Body of pancreas (tissue), 4 donors: ENCODE results near the gene ARHGEF17. TPM values are rescaled to one million over a fixed set of nuclear protein-coding genes. Genes with fewer than 3 reads are reported as not detected.

Source experiments
- ATAC-seq: fragments of 150-250 bp; one replicate; pipeline ENCODE4 v1.9.1; 2016
- DNase-seq, 4 donors: peaks; one replicate each; pipeline ENCODE4 v3.0.0-alpha.2; 2019
- H3K27ac ChIP-seq, 4 donors: fragments of 200-600 bp; sonication (generic); 1 replicate in 3 of 4; 2 replicates in 1 of 4; pipeline versions ENCODE4 v1.5.1 to v1.6.1; 2016 to 2019; ENCODE audit warnings: mild to moderate bottlenecking in 1 of 4, mixed read lengths in 1 of 4, moderate library complexity in 1 of 4
- H3K27me3 ChIP-seq, 2 donors: fragments of 200-600 bp; sonication (generic); one replicate each; pipeline ENCODE4 v1.6.0; 2016; ENCODE audit warnings: mild to moderate bottlenecking in 1 of 2
- H3K36me3 ChIP-seq, 2 donors: fragments of 200-600 bp; sonication (generic); replicated peaks in 1 of 2; 2 replicates each; pipeline ENCODE4 v1.5.1; 2016; ENCODE audit warnings: low read depth in 2 of 2; ENCODE audit not compliant: insufficient read depth in 1 of 2
- H3K4me1 ChIP-seq: fragments of 200-600 bp; sonication (generic); one replicate; pipeline ENCODE4 v1.6.0; 2016
- H3K4me3 ChIP-seq, 2 donors: fragments of 200-600 bp; sonication (generic); 1 replicate in 1 of 2; 2 replicates in 1 of 2; pipeline ENCODE4 v1.5.1; 2016 to 2019
- H3K9me3 ChIP-seq, 3 donors: fragments of 200-600 bp; sonication (generic); 1 replicate in 2 of 3; 2 replicates in 1 of 3; pipeline ENCODE4 v1.5.1; 2016
- POLR2A ChIP-seq, 3 donors: fragments of 450-650 bp; IDR thresholded peaks; one replicate each; pipeline ENCODE4 v1.6.1; 2016; ENCODE audit warnings: antibody characterized with exemption in 3 of 3, mild to moderate bottlenecking in 2 of 3
- WGBS, 2 donors: methylation state at CpG; one replicate each; pipeline ENCODE4 v1.1.5; 2017; 5-methylcytosine and 5-hydroxymethylcytosine counted together
- intact Hi-C: fragments of 100-400 bp; cut with DNase I; formaldehyde crosslinking; loops from one replicate; pipeline ENCODE4 v1.15.1; 2023
- total RNA-seq, 2 donors: library from RNA; depleted of rRNA; stranded (reverse); fragments of >200 nt; gene quantifications; one replicate each; pipeline ENCODE4 v1.1.0, GENCODE V29; 2016
- TF ChIP-seq, protein P1 (sequence below), 7 experiments: fragments of 450-650 bp in 4 of 7; fragments of 200-600 bp in 3 of 7; sonication (generic) in 3 of 7; IDR thresholded peaks; one replicate each; pipeline ENCODE4 v1.5.1; 2016 to 2019; ENCODE audit warnings: antibody characterized with exemption in 7 of 7

The ARHGEF17 gene
- total RNA-seq, 2 donors from 2014 or later = 19.2 to 28.0 TPM

DNA sequence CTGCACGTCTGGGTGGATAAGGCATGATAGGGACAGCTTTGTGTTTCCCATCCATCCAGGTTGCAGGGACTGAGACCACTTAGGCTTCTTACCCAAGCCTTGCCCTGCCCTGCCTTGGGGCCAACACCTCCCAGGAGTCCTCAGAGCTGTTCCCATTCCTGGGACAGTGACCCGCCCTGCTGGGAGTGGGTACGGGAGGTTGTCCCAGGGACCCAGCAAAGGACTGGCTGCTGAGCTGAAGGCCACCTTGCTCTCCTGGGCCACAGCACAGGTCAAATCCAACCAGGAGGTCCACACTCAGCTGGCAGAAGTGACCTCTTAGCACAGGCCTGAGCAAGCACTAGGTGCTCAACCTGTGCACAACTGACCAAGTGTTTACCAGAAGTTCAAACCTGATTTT is 16.9 kb upstream of the ARHGEF17 start:
- 75 to 80% methylated on average over 1 to 3 of the region's 3 CpGs for WGBS, 2 donors
- Histone ChIP-seq H3K27ac (no peak overlapping the region), H3K4me3 (no peak overlapping the region), H3K27me3 (no peaks in the 10 kb centered on the region), H3K4me1 (peaks cover 7% of the 10 kb centered on the region), H3K36me3 (no peaks in the 10 kb centered on the region), H3K9me3 (no peaks in the 10 kb centered on the region)
- no peak for TF ChIP-seq POLR2A (IDR thresholded peaks at IDR 0.05)
- TF ChIP-seq, protein P1, sequence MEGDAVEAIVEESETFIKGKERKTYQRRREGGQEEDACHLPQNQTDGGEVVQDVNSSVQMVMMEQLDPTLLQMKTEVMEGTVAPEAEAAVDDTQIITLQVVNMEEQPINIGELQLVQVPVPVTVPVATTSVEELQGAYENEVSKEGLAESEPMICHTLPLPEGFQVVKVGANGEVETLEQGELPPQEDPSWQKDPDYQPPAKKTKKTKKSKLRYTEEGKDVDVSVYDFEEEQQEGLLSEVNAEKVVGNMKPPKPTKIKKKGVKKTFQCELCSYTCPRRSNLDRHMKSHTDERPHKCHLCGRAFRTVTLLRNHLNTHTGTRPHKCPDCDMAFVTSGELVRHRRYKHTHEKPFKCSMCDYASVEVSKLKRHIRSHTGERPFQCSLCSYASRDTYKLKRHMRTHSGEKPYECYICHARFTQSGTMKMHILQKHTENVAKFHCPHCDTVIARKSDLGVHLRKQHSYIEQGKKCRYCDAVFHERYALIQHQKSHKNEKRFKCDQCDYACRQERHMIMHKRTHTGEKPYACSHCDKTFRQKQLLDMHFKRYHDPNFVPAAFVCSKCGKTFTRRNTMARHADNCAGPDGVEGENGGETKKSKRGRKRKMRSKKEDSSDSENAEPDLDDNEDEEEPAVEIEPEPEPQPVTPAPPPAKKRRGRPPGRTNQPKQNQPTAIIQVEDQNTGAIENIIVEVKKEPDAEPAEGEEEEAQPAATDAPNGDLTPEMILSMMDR (IDR thresholded peaks at IDR 0.05) = no peak
- no peak for DNase-seq
- ATAC-seq = no peak
- intact Hi-C loops = loop anchor here (10.0 kb wide), 1 partner anchor 104 kb away; no protein-coding TSS in a partner anchor

DNA sequence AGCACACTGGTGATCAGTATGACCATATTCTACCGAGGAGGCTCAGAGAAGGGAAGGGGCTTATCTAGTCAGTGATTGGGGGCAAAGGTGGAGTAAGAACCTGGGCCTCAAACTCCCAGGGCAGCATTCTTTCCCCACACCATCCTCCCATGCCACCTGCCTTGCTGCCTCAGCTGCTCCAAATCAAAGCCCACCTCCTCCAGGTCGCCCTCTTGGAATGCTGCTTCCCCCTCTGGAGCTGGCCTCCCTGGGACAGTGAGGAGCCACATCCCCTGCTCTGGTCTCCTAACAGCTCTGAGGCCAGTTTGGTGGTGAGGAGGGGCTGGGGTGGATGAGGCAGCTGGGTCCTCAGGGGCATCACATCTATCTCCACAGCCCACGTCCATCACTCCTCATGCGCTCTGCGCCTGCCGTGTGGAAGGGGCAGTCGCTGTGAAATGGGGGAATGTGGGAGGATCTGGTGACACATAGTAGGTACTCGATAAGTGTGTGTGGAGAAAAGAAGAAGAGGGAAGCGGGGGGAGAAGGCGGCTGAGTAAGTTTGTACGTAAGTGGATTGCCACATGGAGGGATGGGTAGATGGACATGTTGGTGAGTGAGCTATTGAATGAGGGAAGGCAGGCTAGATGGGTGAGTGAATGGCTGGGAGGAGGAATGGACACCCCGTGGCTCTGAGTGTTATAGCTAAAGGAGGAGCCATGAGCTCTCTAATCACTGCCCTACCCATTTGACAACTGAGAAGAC is 16.1 kb upstream of the ARHGEF17 start:
- 64 to 66% methylated on average over 12 of the region's 12 CpGs for WGBS, 2 donors

DNA sequence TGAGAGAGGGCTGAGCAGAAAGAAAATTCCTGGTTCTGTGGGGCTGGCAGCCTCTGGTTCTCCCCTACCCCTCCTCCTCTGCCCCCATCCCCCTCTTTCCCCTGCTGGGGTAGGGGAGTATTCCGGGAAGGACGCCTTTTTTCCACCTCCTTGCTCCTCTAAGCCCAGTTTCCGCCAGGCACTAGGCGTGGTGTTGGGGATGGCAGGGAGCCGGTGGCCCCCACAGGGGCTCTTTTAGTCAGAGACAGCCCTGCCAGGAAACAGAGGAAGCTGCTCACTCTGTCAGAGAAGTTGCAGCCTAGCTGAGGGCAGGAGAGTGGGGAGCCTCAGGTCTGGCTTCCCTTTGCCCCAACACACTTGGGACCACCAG is 15.6 kb upstream of the ARHGEF17 start:
- TF ChIP-seq POLR2A (IDR thresholded peaks at IDR 0.05) = no peak
- TF ChIP-seq, protein P1 (IDR thresholded peaks at IDR 0.05) = no peak
- Histone ChIP-seq H3K9me3 (no peaks in the 10 kb centered on the region), H3K4me1 (peaks cover 7% of the 10 kb centered on the region), H3K27ac (no peak overlapping the region), H3K27me3 (no peaks in the 10 kb centered on the region), H3K36me3 (no peaks in the 10 kb centered on the region), H3K4me3 (no peak overlapping the region)
- ATAC-seq = no peak
- DNase-seq = no peak
- intact Hi-C loops = loop anchor here (10.0 kb wide), 1 partner anchor 102 kb away; no protein-coding TSS in a partner anchor
- 43 to 58% methylated on average over 2 to 5 of the region's 5 CpGs for WGBS, 2 donors

More for the DNA sequence above, 16.1 kb upstream of the ARHGEF17 start:
- no peak for TF ChIP-seq POLR2A (IDR thresholded peaks at IDR 0.05)
- TF ChIP-seq, protein P1 (IDR thresholded peaks at IDR 0.05) = no peak
- no peak for DNase-seq
- no peak overlapping the region for H3K4me3 ChIP-seq
- no peaks in the 10 kb centered on the region for H3K27me3 ChIP-seq
- no peak for ATAC-seq
- intact Hi-C loops = loop anchor here (10.0 kb wide), 1 partner anchor 103 kb away; no protein-coding TSS in a partner anchor
- H3K4me1 ChIP-seq = peaks cover 7% of the 10 kb centered on the region
- no peak overlapping the region for H3K27ac ChIP-seq
- no peaks in the 10 kb centered on the region for H3K9me3 ChIP-seq
- no peaks in the 10 kb centered on the region for H3K36me3 ChIP-seq

DNA sequence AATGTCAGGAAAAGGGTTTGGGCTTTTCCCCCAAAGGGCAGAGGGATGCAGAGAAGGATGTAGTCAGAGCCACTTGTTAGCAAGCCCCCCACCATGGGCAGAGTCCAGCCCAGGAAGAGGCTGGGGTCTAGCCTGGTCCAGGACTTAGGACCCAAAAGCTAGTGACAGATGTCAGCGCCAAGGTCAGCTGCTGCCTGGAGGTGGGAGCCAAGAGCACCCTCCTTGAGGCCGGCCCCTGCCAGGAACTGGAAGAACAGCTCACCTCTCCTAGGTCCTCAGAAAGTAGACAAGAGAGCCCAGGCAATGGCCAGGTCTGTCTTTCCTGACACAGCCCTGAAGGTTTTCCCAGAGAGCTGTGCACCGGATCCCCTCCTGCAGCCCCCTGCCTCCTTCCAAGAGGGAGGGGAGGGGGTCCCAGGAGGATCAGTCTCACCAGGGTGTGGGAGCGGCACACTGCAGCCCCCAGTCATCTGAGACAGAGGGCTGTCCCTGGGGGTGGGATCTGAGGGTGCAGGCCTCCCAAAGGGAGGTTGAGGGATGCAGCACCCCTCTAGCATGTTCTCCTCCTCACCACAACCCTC is 14.6 kb upstream of the ARHGEF17 start:
- DNase-seq = no peak

More for the DNA sequence above, 14.6 kb upstream of the ARHGEF17 start:
- Histone ChIP-seq H3K27ac (no peak overlapping the region), H3K4me3 (no peak overlapping the region), H3K9me3 (no peaks in the 10 kb centered on the region), H3K4me1 (peaks cover 7% of the 10 kb centered on the region), H3K27me3 (no peaks in the 10 kb centered on the region), H3K36me3 (no peaks in the 10 kb centered on the region)
- TF ChIP-seq, protein P1 (IDR thresholded peaks at IDR 0.05) = no peak
- intact Hi-C loops = loop anchor here (10.0 kb wide), 1 partner anchor 101 kb away; no protein-coding TSS in a partner anchor
- ATAC-seq = no peak
- WGBS, 2 donors = 70 to 100% methylated on average over 1 to 4 of the region's 4 CpGs
